SJSA1 (cell line): ENCODE data around the gene CSNK2A1. TPM values are rescaled to one million over a fixed set of nuclear protein-coding genes. Genes with fewer than 3 reads are reported as not detected.
A peak's percentile ranks its signal among the peaks of the same experiment; 100 is the strongest.

Experiments
- DNase-seq, 2 experiments: peaks; one replicate each; pipeline ENCODE4 v3.0.0-alpha.2; 2015 to 2020; ENCODE audit warnings: low spot score in 2 of 2, low read depth in 1 of 2
- H3K27ac ChIP-seq: fragments of 250-450 bp; sonication (Bioruptor Pico); 2 replicates; pipeline ENCODE4 v1.5.1; 2020; ENCODE audit warnings: mild to moderate bottlenecking, moderate library complexity
- H3K27me3 ChIP-seq: fragments of 250-450 bp; sonication (Bioruptor Pico); replicated peaks from 2 replicates; pipeline ENCODE4 v1.5.1; 2020; ENCODE audit warnings: mild to moderate bottlenecking, moderate library complexity
- H3K36me3 ChIP-seq: fragments of 250-450 bp; sonication (Bioruptor Pico); 2 replicates; pipeline ENCODE4 v1.5.1; 2020; ENCODE audit warnings: mild to moderate bottlenecking
- H3K4me1 ChIP-seq: fragments of 250-450 bp; sonication (Bioruptor Pico); replicated peaks from 2 replicates; pipeline ENCODE4 v1.6.1; 2021; ENCODE audit warnings: mild to moderate bottlenecking
- H3K4me3 ChIP-seq: fragments of 250-450 bp; sonication (Bioruptor Pico); 2 replicates; pipeline ENCODE4 v1.5.1; 2020; ENCODE audit warnings: mild to moderate bottlenecking
- H3K9me3 ChIP-seq: fragments of 250-450 bp; sonication (Bioruptor Pico); replicated peaks from 2 replicates; pipeline ENCODE4 v1.5.1; 2020; ENCODE audit warnings: mild to moderate bottlenecking
- total RNA-seq: library from RNA; depleted of rRNA; stranded (reverse); fragments of >200 nt; shearing (Covaris generic); gene quantifications from 2 replicates; pipeline ENCODE4 v1.2.3, GENCODE V29; 2014

Gene CSNK2A1
- total RNA-seq, 1 experiment from 2014 or later: 158 TPM

DNA sequence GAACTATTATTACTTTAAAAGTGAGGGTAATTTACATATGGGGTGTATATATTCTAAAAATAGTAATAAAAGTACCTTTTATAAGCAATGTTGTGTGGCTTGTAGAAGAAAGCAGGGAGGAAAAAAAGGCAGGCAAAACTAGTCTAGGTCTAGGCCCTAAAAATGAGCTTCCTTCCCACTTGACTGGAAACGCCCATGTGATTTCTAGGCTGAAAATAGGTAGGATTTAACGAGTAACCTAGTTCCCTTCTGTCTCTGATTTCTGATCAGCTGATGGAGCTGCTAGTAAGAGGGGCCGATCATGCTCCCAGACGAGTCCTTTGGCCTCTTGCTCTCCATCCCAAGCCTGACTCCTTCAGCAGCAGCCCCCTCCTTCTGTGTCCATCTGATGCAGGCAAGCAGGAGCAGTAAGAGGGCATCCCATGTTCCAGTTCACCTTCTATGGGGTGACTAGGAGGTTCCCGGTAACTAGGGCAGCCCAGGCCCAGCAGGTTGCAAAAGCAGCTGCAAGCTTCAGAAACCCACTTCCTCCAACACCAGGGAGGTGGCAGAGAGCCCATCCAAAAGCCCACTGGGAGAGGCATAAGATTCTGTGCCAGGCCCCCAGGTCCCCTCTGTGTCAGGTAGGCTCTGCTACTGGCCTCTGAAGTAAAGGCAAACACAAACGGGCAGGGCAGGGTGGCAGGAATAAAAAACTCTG, 105.7 kb downstream of the CSNK2A1 start:
- Histone ChIP-seq H3K36me3 (peaks cover 88% of the 10 kb centered on the region), H3K4me1 (no peaks in the 10 kb centered on the region)
- no peak for DNase-seq

DNA sequence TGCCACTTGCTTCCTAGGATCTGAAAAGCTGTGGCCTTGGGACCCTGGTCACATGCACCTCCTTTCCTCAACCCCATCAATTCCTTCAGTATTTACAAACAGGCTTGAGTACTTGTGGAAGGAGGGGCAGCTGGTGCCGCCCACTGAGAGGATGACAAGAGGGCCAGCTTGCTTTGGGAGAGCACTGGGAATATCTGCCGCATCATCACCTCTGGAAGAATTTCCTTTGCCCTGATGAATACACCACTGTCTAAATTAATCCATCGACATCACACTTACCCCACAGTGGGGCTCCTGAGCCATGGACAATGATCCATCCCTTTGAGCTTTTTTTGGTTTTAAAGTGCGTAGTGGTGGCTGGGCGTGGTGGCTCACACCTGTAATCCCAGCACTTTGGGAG, 107.1 kb downstream of the CSNK2A1 start:
- Histone ChIP-seq H3K4me1 (no peaks in the 10 kb centered on the region), H3K9me3 (no peaks in the 10 kb centered on the region), H3K27ac (no peak overlapping the region), H3K36me3 (peaks cover 89% of the 10 kb centered on the region), H3K4me3 (no peak overlapping the region), H3K27me3 (no peaks in the 10 kb centered on the region)
- DNase-seq: no peak

More for the DNA sequence above, 105.7 kb downstream of the CSNK2A1 start:
- Histone ChIP-seq H3K27me3 (no peaks in the 10 kb centered on the region), H3K27ac (no peak overlapping the region), H3K9me3 (no peaks in the 10 kb centered on the region), H3K4me3 (no peak overlapping the region)

DNA sequence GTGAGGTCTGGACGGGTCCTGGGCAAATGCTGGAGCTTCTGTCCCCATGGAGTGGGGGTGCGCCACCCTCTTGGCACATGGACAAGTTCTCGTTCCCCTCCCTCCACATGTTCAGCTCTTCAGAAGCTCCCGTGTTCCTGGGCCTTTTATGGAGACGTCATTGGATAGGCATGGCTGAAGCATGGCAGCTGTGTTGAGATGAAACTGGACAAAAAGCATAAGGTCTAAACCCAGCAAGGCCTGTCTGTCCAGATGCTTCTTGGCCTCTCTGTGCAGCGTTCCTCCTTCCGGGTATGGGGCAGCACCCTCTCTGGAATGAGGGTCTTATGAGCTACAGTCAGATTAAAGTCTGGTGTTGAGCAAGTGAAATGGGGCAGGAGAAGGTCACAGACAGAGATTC, 108.0 kb downstream of the CSNK2A1 start:
- no peak for DNase-seq
- Histone ChIP-seq H3K4me1 (no peaks in the 10 kb centered on the region), H3K27ac (no peak overlapping the region), H3K27me3 (no peaks in the 10 kb centered on the region), H3K4me3 (no peak overlapping the region), H3K9me3 (no peaks in the 10 kb centered on the region), H3K36me3 (peaks cover 89% of the 10 kb centered on the region)

- Histone ChIP-seq H3K4me1 (no peaks in the 10 kb centered on the region), H3K9me3 (no peaks in the 10 kb centered on the region), H3K4me3 (no peak overlapping the region), H3K36me3 (peaks cover 89% of the 10 kb centered on the region), H3K27me3 (no peaks in the 10 kb centered on the region), H3K27ac (no peak overlapping the region)
- DNase-seq: no peak
Observed at GRCh38 chr20:434661-435419, 108.8 kb downstream of the CSNK2A1 start.

DNA sequence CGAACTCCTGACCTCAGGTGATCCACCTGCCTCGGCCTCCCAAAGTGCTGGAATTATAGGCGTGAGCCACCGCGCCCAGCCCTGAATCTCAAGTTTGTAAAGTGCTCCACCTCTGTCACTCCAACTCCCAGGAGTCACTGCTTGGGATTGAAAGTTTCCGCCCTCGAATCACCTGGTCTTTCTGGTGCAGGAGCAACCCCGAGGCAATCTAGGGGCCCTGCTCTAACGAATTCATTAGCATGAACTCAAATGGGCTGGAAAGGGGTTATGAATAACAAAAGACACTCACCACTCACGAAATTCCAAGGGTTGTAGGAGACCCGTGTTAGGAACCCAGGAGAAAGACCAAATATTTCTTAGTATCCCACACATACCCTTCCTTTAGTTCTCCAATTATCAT, 109.4 kb downstream of the CSNK2A1 start:
- Histone ChIP-seq H3K9me3 (no peaks in the 10 kb centered on the region), H3K4me1 (no peaks in the 10 kb centered on the region), H3K4me3 (no peak overlapping the region), H3K36me3 (peaks cover 89% of the 10 kb centered on the region), H3K27ac (no peak overlapping the region), H3K27me3 (no peaks in the 10 kb centered on the region)
- DNase-seq: no peak

DNA sequence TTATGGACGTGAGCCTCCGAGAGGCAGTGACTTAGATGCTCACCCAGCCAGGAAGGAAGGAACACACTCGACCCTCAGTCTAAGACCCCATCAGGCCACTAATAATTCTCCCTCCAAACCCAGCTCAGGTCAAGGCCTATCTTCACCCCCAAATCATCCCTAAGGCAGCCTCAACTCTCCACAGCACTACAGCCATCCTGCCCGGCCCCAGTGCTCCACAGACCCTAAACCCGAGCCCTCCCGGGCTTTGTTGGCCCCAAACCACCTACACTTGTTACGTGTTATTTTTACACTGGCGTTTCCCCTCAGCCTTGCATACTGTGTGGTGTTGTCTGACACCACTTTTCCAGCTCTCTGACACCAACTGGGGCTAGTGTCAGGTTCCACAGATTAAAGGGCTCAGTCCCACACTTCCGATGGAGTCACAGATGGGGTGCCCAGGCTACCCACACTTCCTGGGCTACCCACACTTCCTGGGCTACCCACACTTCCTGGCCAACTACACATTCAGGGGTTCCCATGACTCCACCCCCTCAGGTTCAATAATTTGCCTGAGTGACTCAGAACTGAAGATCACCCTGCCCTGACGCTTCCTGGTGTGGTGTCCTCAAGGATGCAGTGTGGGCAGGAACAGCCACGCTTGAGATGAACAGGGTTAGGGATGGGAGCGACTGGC, 110.2 kb downstream of the CSNK2A1 start:
- H3K4me1 ChIP-seq: no peaks in the 10 kb centered on the region
- no peaks in the 10 kb centered on the region for H3K9me3 ChIP-seq
- H3K36me3 ChIP-seq: peaks cover 88% of the 10 kb centered on the region
- DNase-seq: no peak
- H3K27me3 ChIP-seq: no peaks in the 10 kb centered on the region
- H3K27ac ChIP-seq: no peak overlapping the region
- H3K4me3 ChIP-seq: no peak overlapping the region

DNA sequence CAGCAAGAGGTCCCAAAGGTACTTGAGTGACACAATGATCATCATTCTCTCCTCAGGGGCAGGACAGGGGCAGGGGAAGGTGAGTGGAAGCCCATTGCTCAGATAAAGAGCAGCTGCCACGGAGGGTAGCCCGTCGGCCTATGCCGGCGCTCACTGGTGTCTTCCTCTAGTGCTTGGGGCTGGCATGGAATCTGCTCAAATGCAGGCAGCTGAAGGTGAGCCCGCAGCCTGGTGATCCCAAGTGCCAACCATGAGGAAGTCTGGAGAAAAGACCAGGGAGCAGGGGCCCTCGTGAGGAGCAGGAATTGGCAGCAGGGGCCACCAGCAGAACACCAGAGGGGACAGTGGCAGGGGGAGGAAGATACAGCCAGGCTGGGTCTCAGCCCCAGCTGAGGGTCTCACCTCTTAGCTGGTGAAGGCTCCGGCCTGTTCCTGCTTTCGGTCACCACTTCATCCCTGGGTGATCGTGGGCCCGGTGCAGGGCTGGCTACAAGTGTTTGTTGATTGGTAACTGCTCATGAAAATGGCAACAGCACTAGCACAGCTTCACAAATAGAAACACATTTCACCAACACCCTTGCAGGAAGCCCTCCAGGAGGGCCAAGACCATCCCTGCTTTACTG, 110.8 kb downstream of the CSNK2A1 start:
- H3K27ac ChIP-seq: no peak overlapping the region
- DNase-seq: no peak

GRCh38 chr20:432208-432607, 111.4 kb downstream of the CSNK2A1 start:
- Histone ChIP-seq H3K4me1 (no peaks in the 10 kb centered on the region), H3K4me3 (no peak overlapping the region), H3K36me3 (peaks cover 88% of the 10 kb centered on the region), H3K27me3 (no peaks in the 10 kb centered on the region), H3K27ac (no peak overlapping the region), H3K9me3 (no peaks in the 10 kb centered on the region)
- no peak for DNase-seq

More for the DNA sequence above, 110.8 kb downstream of the CSNK2A1 start:
- Histone ChIP-seq H3K9me3 (no peaks in the 10 kb centered on the region), H3K36me3 (peaks cover 88% of the 10 kb centered on the region), H3K4me3 (no peak overlapping the region), H3K4me1 (no peaks in the 10 kb centered on the region), H3K27me3 (no peaks in the 10 kb centered on the region)

- H3K27ac ChIP-seq: no peak overlapping the region
- no peak overlapping the region for H3K4me3 ChIP-seq
- H3K36me3 ChIP-seq: peaks cover 85% of the 10 kb centered on the region
- peak; percentile 19 to 69 for DNase-seq
- H3K4me1 ChIP-seq: no peaks in the 10 kb centered on the region
- H3K27me3 ChIP-seq: no peaks in the 10 kb centered on the region
- H3K9me3 ChIP-seq: no peaks in the 10 kb centered on the region
Observed at GRCh38 chr20:431012-431904, 112.3 kb downstream of the CSNK2A1 start.

DNA sequence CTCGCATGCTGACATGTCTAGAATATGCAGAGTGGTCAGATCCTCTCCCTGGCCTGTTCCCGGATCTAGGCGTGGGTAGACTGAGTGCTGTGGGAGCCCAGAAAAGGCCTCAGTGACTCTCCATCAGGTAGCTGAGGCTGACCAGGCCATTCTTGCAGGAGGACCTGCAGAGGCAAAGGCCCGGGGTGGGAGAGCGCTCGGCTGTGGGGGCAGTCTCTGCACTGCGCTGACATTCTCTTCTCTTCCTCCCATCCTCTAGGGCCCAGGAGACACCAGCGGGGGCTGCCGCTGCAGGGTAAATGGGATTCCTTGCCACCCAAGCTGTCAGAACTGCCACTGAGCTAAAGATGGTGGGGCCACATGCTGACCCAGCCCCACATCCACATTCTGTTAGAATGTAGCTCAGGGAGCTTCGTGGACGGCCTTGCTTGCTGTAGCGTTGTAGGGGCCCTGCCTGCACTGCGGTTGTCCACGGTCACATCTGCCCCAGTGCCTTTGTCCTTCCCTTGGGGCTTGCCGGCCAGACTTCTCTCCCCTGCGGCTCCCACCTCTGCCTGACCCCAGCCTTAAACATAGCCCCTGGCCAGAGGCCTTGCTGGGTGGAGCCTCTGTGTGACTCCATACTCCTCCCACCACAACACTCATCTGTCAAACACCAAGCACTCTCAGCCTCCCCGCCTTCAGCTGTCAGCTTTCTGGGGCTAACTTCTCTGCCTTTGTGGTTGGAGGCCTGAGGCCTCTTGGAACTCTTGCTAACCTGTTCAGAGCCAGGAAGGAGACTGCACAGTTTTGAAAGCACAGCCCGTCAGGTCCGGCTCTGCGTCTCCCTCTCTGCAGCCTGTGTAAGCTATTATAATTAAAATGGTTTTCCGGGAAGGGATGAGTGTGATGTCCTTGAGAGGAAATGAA, 113.2 kb downstream of the CSNK2A1 start:
- Histone ChIP-seq H3K27me3 (no peaks in the 10 kb centered on the region), H3K36me3 (peaks cover 82% of the 10 kb centered on the region), H3K4me1 (no peaks in the 10 kb centered on the region), H3K27ac (no peak overlapping the region), H3K4me3 (no peak overlapping the region), H3K9me3 (no peaks in the 10 kb centered on the region)
- no peak for DNase-seq

- peaks cover 74% of the 10 kb centered on the region for H3K36me3 ChIP-seq
Observed at GRCh38 chr20:428658-429200, 114.9 kb downstream of the CSNK2A1 start.

More at GRCh38 chr20:428658-429200, 114.9 kb downstream of the CSNK2A1 start:
- no peak for DNase-seq
- Histone ChIP-seq H3K27ac (no peak overlapping the region), H3K4me1 (no peaks in the 10 kb centered on the region), H3K27me3 (no peaks in the 10 kb centered on the region), H3K4me3 (no peak overlapping the region), H3K9me3 (no peaks in the 10 kb centered on the region)
